HG03280 (cell line): ENCODE data around the gene VWA1.
"Not testable (repeated sequence)": the region's sequence is repeated elsewhere in the genome, so short reads cannot be mapped to it uniquely, and the experiment has no call there.

Experiments used
- ATAC-seq: cut with Tn5 transposase; IDR thresholded peaks from one replicate; pipeline ENCODE4 v1.9.1; 2021; ENCODE audit warnings: mild to moderate bottlenecking, moderate library complexity; ENCODE audit not compliant: unreplicated experiment

VWA1 gene

GRCh38 chr1:1434824-1435105 is 725 bp upstream of the VWA1 start:
- ATAC-seq = no peak

- ATAC-seq = no peak
Observed at GRCh38 chr1:1435911-1436629, 580 bp downstream of the VWA1 start.

GRCh38 chr1:1436630-1437032 is 1.1 kb downstream of the VWA1 start:
- ATAC-seq = no peak

- no peak for ATAC-seq
Observed at GRCh38 chr1:1437033-1437903, 1.8 kb downstream of the VWA1 start.

- ATAC-seq = no peak
Observed at GRCh38 chr1:1437904-1438376, 2.5 kb downstream of the VWA1 start.

- no peak for ATAC-seq
Observed at GRCh38 chr1:1438531-1439381, 3.3 kb downstream of the VWA1 start.

- ATAC-seq = no peak
Observed at GRCh38 chr1:1439546-1440261, 4.2 kb downstream of the VWA1 start.

GRCh38 chr1:1440262-1441001 is 4.9 kb downstream of the VWA1 start:
- ATAC-seq = no peak

GRCh38 chr1:1441002-1441888 is 5.8 kb downstream of the VWA1 start:
- ATAC-seq = no peak

- ATAC-seq = no peak
Observed at GRCh38 chr1:1442069-1442770, 6.7 kb downstream of the VWA1 start.

- ATAC-seq = not testable (repeated sequence)
Observed at GRCh38 chr1:1446631-1447030, 11.1 kb downstream of the VWA1 start.

- no peak for ATAC-seq
Observed at GRCh38 chr1:1449099-1449739, 13.7 kb downstream of the VWA1 start, which contains the start of gene ATAD3C. ATAD3C (plus strand) TSS chr1:1449689; CDS start chr1:1450684, 995 bp downstream.

GRCh38 chr1:1450616-1451015 is 15.1 kb downstream of the VWA1 start:
- not testable (repeated sequence) for ATAC-seq

GRCh38 chr1:1451696-1452364 is 16.3 kb downstream of the VWA1 start:
- ATAC-seq = no peak

- ATAC-seq = not testable (repeated sequence)
Observed at GRCh38 chr1:1452365-1452739, 16.9 kb downstream of the VWA1 start.

GRCh38 chr1:1452882-1453281 is 17.4 kb downstream of the VWA1 start:
- no peak for ATAC-seq
